H1 (cell line): ENCODE results near the gene SMO. TPM values are rescaled to one million over a fixed set of nuclear protein-coding genes. Genes with fewer than 3 reads are reported as not detected.
A peak's percentile ranks its signal among the peaks of the same experiment; 100 is the strongest.
"Not testable (repeated sequence)": the region's sequence is repeated elsewhere in the genome, so short reads cannot be mapped to it uniquely, and the experiment has no call there.

Experiments
- CTCF ChIA-PET: fragments of 300-600 bp; sonication (Branson Sonifier 250); formaldehyde crosslinking; loops from one replicate; lab custom pipeline; 2021; ENCODE audit not compliant: partially characterized antibody; lab: Charles Lee
- POLR2A ChIA-PET: fragments of 300-600 bp; sonication (Branson Sonifier 250); formaldehyde crosslinking; loops from one replicate; lab custom pipeline; 2021; ENCODE audit warnings: inconsistent platforms; ENCODE audit not compliant: partially characterized antibody; lab: Charles Lee
- DNase-seq, 2 experiments: peaks; one replicate each; pipeline versions ENCODE4 v3.0.0 to v3.0.0-alpha.2; 2010 to 2022; ENCODE audit warnings: low spot score in 2 of 2, low read depth in 1 of 2, mixed read lengths in 1 of 2
- FAIRE-seq: peaks from 2 replicates; lab custom pipeline; 2011; peaks lifted over from hg19 to GRCh38; lab: Jason Lieb, UNC
- H2AFZ ChIP-seq: 2 replicates; pipeline ENCODE4 v1.8.1; 2012; ENCODE audit warnings: low read length, inconsistent platforms
- H2AK5ac ChIP-seq: 2 replicates; pipeline ENCODE4 v1.6.1; 2013; ENCODE audit warnings: low read depth, low read length
- H2BK120ac ChIP-seq: replicated peaks from 2 replicates; pipeline ENCODE3; 2013; ENCODE audit warnings: low read depth, low read length, inconsistent platforms
- H2BK12ac ChIP-seq: 2 replicates; pipeline ENCODE4 v1.6.1; 2013; ENCODE audit warnings: low read depth, low read length
- H2BK15ac ChIP-seq: 2 replicates; pipeline ENCODE4 v1.6.1; 2013; ENCODE audit warnings: low read length
- H2BK20ac ChIP-seq: 2 replicates; pipeline ENCODE4 v1.6.1; 2013; ENCODE audit warnings: low read length
- H2BK5ac ChIP-seq: 2 replicates; pipeline ENCODE4 v1.6.1; 2013; ENCODE audit warnings: low read depth, low read length
- H3K14ac ChIP-seq: 2 replicates; pipeline ENCODE4 v1.6.1; 2013; ENCODE audit warnings: inconsistent platforms; ENCODE audit not compliant: insufficient read length
- H3K18ac ChIP-seq: 2 replicates; pipeline ENCODE4 v1.6.1; 2013; ENCODE audit warnings: low read length; ENCODE audit errors: extremely low read depth
- H3K23ac ChIP-seq: 2 replicates; pipeline ENCODE4 v1.6.1; 2013; ENCODE audit warnings: inconsistent platforms; ENCODE audit not compliant: insufficient read length
- H3K23me2 ChIP-seq: 2 replicates; pipeline ENCODE4 v1.6.1; 2013; ENCODE audit warnings: low read depth, low read length
- H3K27ac ChIP-seq: 2 replicates; pipeline ENCODE4 v1.6.1; 2011; ENCODE audit warnings: low read depth, low read length, inconsistent platforms
- H3K27me3 ChIP-seq, 4 experiments: replicated peaks in 1 of 4; 1 replicate in 1 of 4; 2 replicates in 3 of 4; pipeline versions ENCODE4 v1.6.1 to v1.8.1; 2011 to 2013; ENCODE audit warnings: low read length in 3 of 4, mild to moderate bottlenecking in 3 of 4, inconsistent platforms in 2 of 4, mixed read lengths in 2 of 4, moderate library complexity in 1 of 4; ENCODE audit not compliant: control insufficient read depth in 3 of 4, insufficient read depth in 3 of 4; ENCODE audit errors: extremely low read depth in 1 of 4
- H3K36me3 ChIP-seq, 4 experiments: 2 replicates each; pipeline versions ENCODE4 v1.6.1 to v1.8.1; 2011 to 2013; ENCODE audit warnings: mild to moderate bottlenecking in 4 of 4, low read length in 3 of 4, moderate library complexity in 2 of 4, control low read depth in 1 of 4, inconsistent platforms in 1 of 4; ENCODE audit not compliant: insufficient read depth in 4 of 4, control insufficient read depth in 2 of 4
- H3K4ac ChIP-seq: replicated peaks from 2 replicates; pipeline ENCODE3; 2013; ENCODE audit warnings: low read length, low read depth, mixed read lengths, inconsistent platforms; ENCODE audit not compliant: insufficient read length
- H3K4me1 ChIP-seq, 4 experiments: replicated peaks in 1 of 4; 1 replicate in 1 of 4; 2 replicates in 3 of 4; pipeline versions ENCODE4 v1.6.1 to v1.8.1; 2011 to 2013; ENCODE audit warnings: low read length in 3 of 4, inconsistent platforms in 2 of 4, mixed read lengths in 1 of 4; ENCODE audit not compliant: insufficient read depth in 4 of 4, control insufficient read depth in 3 of 4
- H3K4me2 ChIP-seq, 2 experiments: 2 replicates each; pipeline versions ENCODE4 v1.6.1 to v1.8.1; 2011 to 2013; ENCODE audit warnings: low read depth in 2 of 2, low read length in 2 of 2, control low read depth in 1 of 2, inconsistent platforms in 1 of 2, mild to moderate bottlenecking in 1 of 2; ENCODE audit not compliant: insufficient read depth in 1 of 2
- H3K4me3 ChIP-seq, 4 experiments: fragments of 200-600, 300-600 bp in 1 of 4; sonication (generic), shearing (Covaris generic), sonication (Bioruptor Twin) in 1 of 4; 2 replicates each; pipeline versions ENCODE4 v1.5.1 to v1.8.1; 2011 to 2016; ENCODE audit warnings: low read length in 4 of 4, low read depth in 3 of 4, control low read depth in 2 of 4, inconsistent platforms in 2 of 4, mild to moderate bottlenecking in 2 of 4, mixed read lengths in 1 of 4, moderate library complexity in 1 of 4; ENCODE audit not compliant: insufficient read depth in 2 of 4; ENCODE audit errors: extremely low read depth in 1 of 4
- H3K56ac ChIP-seq: replicated peaks from 2 replicates; pipeline ENCODE3; 2013; ENCODE audit warnings: low read depth, mild to moderate bottlenecking, mixed read lengths, low read length, inconsistent platforms; ENCODE audit not compliant: insufficient read length
- H3K79me1 ChIP-seq: 2 replicates; pipeline ENCODE4 v1.6.1; 2013; ENCODE audit warnings: low read depth, low read length, control low read depth
- H3K79me2 ChIP-seq, 2 experiments: 2 replicates each; pipeline versions ENCODE4 v1.6.1 to v1.8.1; 2012 to 2013; ENCODE audit warnings: low read length in 2 of 2, mild to moderate bottlenecking in 2 of 2, inconsistent platforms in 1 of 2; ENCODE audit not compliant: insufficient read depth in 2 of 2, control insufficient read depth in 1 of 2
- H3K9ac ChIP-seq, 4 experiments: replicated peaks in 1 of 4; 1 replicate in 1 of 4; 2 replicates in 3 of 4; pipeline versions ENCODE4 v1.6.1 to v1.8.1; 2011 to 2013; ENCODE audit warnings: low read depth in 3 of 4, low read length in 3 of 4, control low read depth in 2 of 4, mild to moderate bottlenecking in 2 of 4, moderate library complexity in 2 of 4, inconsistent platforms in 1 of 4; ENCODE audit errors: extremely low read depth in 1 of 4
- H3K9me3 ChIP-seq, 2 experiments: 2 replicates each; pipeline versions ENCODE4 v1.6.1 to v1.8.1; 2012 to 2013; ENCODE audit warnings: mild to moderate bottlenecking in 2 of 2, moderate library complexity in 2 of 2, control low read depth in 1 of 2, inconsistent platforms in 1 of 2, low read depth in 1 of 2, low read length in 1 of 2, mixed read lengths in 1 of 2; ENCODE audit not compliant: insufficient read depth in 2 of 2
- H4K20me1 ChIP-seq, 2 experiments: replicated peaks in 1 of 2; 2 replicates each; pipeline versions ENCODE3 to v1.8.1; 2011 to 2013; ENCODE audit warnings: inconsistent platforms in 2 of 2, low read length in 2 of 2, mild to moderate bottlenecking in 1 of 2; ENCODE audit not compliant: insufficient read depth in 2 of 2, control insufficient read depth in 1 of 2
- H4K5ac ChIP-seq: 2 replicates; pipeline ENCODE4 v1.6.1; 2013; ENCODE audit warnings: low read length, low read depth, mixed read lengths, inconsistent platforms; ENCODE audit not compliant: insufficient read length
- H4K8ac ChIP-seq: 2 replicates; pipeline ENCODE4 v1.8.0; 2013; ENCODE audit warnings: mild to moderate bottlenecking, moderate library complexity, low read length, inconsistent platforms; ENCODE audit not compliant: insufficient read depth; ENCODE audit errors: extremely low read depth
- H4K91ac ChIP-seq: replicated peaks from 2 replicates; pipeline ENCODE3; 2013; ENCODE audit warnings: low read length, mixed read lengths, inconsistent platforms; ENCODE audit not compliant: insufficient read length
- BRCA1 ChIP-seq: IDR thresholded peaks from 2 replicates; pipeline ENCODE4 v1.6.1; 2012; ENCODE audit warnings: low read depth, low read length, improper control_type of control experiment
- CBX5 ChIP-seq: fragments of 300-800, 300-1000 bp; sonication (generic); IDR thresholded peaks from 2 replicates; pipeline ENCODE4 v1.7.1; 2016; ENCODE audit warnings: antibody characterized with exemption, low read length, low read depth
- CHD2 ChIP-seq: IDR thresholded peaks from 2 replicates; pipeline ENCODE4 v1.6.1; 2012; ENCODE audit warnings: low read length, improper control_type of control experiment
- CREB1 ChIP-seq: IDR thresholded peaks from 2 replicates; pipeline ENCODE4 v1.6.1; 2012; ENCODE audit warnings: inconsistent platforms
- PHF8 ChIP-seq: fragments of 200-600 bp; sonication (generic); conservative IDR thresholded peaks from 2 replicates; pipeline ENCODE4 v1.7.1; 2012; ENCODE audit warnings: low read depth, mild to moderate bottlenecking, inconsistent platforms, low read length, moderate library complexity
- SIN3A ChIP-seq, 2 experiments: IDR thresholded peaks in 1 of 2; conservative IDR thresholded peaks in 1 of 2; 2 replicates each; pipeline ENCODE4 v1.6.1; 2011 to 2012; ENCODE audit warnings: low read length in 2 of 2, improper control_type of control experiment in 1 of 2, low read depth in 1 of 2, mild to moderate bottlenecking in 1 of 2
- WGBS, 2 experiments: shearing (Covaris generic) in 1 of 2; methylation state at CpG; one replicate each; pipeline versions ENCODE4 v1.1.6 to v1.1.7; 2013 to 2015; ENCODE audit warnings: low lambda C conversion rate in 2 of 2, mixed read lengths in 2 of 2, inconsistent platforms in 1 of 2, low coverage in 1 of 2, missing lambda C conversion rate in 1 of 2; ENCODE audit not compliant: insufficient replicate concordance in 2 of 2, insufficient coverage in 1 of 2, insufficient read length in 1 of 2; ENCODE audit errors: extremely low coverage in 1 of 2, missing lambda C conversion rate in 1 of 2; 5-methylcytosine and 5-hydroxymethylcytosine counted together
- polyA plus RNA-seq, 7 experiments: library from polyadenylated mRNA; depleted of rRNA in 3 of 7; stranded (reverse) in 5 of 7; unstranded in 2 of 7; fragments of >200 nt in 5 of 7; fragments of 200-250 nt in 2 of 7; gene quantifications; 1 replicate in 5 of 7; 2 replicates in 1 of 7; 4 replicates in 1 of 7; pipeline versions ENCODE4 v1.2.1 to v1.2.3, GENCODE V29; 2011 to 2013; ENCODE audit warnings: missing spikeins in 2 of 7, mixed read lengths in 2 of 7
- total RNA-seq: library from RNA; stranded (reverse); fragmentation: NEBNext Ultra II Directional; extraction: Animal tissue kit (Norgen Biotek cat#: 25700); gene quantifications from 2 replicates; pipeline ENCODE4 v1.2.1, GENCODE V29; 2021
- TF ChIP-seq, protein P1 (sequence below): IDR thresholded peaks from 2 replicates; pipeline ENCODE4 v1.6.1; 2012; ENCODE audit warnings: low read length, inconsistent platforms

The SMO gene
- total and polyA plus RNA-seq, 2 of the 8 experiments (the other 6 are each of a cell fraction or from before 2014, with no cell fraction given): 64.5 to 67.6 TPM

GRCh38 chr7:129218514-129219062 is 30.2 kb downstream of the SMO start (continued):
- TF ChIP-seq, protein P1, sequence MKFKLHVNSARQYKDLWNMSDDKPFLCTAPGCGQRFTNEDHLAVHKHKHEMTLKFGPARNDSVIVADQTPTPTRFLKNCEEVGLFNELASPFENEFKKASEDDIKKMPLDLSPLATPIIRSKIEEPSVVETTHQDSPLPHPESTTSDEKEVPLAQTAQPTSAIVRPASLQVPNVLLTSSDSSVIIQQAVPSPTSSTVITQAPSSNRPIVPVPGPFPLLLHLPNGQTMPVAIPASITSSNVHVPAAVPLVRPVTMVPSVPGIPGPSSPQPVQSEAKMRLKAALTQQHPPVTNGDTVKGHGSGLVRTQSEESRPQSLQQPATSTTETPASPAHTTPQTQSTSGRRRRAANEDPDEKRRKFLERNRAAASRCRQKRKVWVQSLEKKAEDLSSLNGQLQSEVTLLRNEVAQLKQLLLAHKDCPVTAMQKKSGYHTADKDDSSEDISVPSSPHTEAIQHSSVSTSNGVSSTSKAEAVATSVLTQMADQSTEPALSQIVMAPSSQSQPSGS: 0 out of 2 replicates have a peak, but pooled peaks have one; percentile 27
- peak; percentile 41; the same call in 1 of the 2 replicates for TF ChIP-seq CREB1
- no peak for TF ChIP-seq PHF8
- peak; percentile 89 to 91; a peak in 2 of 4 replicates for TF ChIP-seq SIN3A (conservative IDR thresholded peaks at IDR 0.05 in 1 of 2, IDR thresholded peaks at IDR 0.05 in 1 of 2; ENCODE audit: low read depth in 1 of 2, low read length in 2 of 2)
- no peak for TF ChIP-seq CHD2
- no peak for TF ChIP-seq CBX5
- TF ChIP-seq BRCA1: no peak

DNA sequence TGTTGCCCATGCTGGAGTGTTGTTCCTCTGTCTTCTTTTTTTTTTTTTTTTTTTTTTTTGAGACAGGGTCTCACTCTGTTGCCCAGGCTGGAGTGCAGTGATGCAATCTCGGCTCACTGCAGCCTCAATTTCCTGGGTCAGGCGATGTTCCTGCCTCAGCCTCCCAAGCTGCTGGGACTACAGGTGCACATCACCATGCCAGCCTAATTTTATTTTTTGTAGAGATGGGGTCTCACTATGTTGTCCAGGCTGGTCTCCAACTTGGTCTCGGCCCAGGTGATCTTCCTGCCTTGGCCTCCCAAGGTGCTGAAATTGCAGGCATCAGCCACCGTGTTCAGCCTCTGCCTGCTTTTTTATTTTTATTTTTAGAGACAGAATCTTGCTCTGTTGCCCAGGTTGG is 30.7 kb downstream of the SMO start:
- not testable (repeated sequence) for H3K14ac ChIP-seq, H3K23ac ChIP-seq, H3K4me3 ChIP-seq, H3K56ac ChIP-seq, H3K79me2 ChIP-seq, FAIRE-seq, H3K36me3 ChIP-seq, H2BK5ac ChIP-seq, H2BK120ac ChIP-seq, H2AFZ ChIP-seq, H3K4me1 ChIP-seq, H4K5ac ChIP-seq, H2BK15ac ChIP-seq, H3K23me2 ChIP-seq, H3K79me1 ChIP-seq, H2BK20ac ChIP-seq, H2AK5ac ChIP-seq, H3K4me2 ChIP-seq, H2BK12ac ChIP-seq, H3K4ac ChIP-seq, H3K27me3 ChIP-seq, H3K18ac ChIP-seq, H4K20me1 ChIP-seq, H4K91ac ChIP-seq, H3K9ac ChIP-seq, DNase-seq, H4K8ac ChIP-seq, H3K27ac ChIP-seq
- WGBS, 2 experiments: 92% methylated on average over 3 of the region's 4 CpGs; no CpG with 5 or more reads in 1 of the 2 experiments
- ChIA-PET CTCF (interaction anchor here (0.6 to 9.1 kb wide), 67 partner anchors 8 to 609 kb away, joined by 3 to 142 read pairs (median 5); partner anchors contain the start of gene STRIP2), POLR2A (interaction anchor here (0.6 to 1.3 kb wide), 6 partner anchors 39 to 147 kb away, joined by 3 to 5 read pairs (median 4); no protein-coding TSS in a partner anchor)
- H3K9me3 ChIP-seq: peaks cover 3 to 16% of the 10 kb centered on the region in 2 experiments; a peak in 2 of 4 replicates
